K562 (cell line): ENCODE results near the gene TRMT10B. TPM values are rescaled to one million over a fixed set of nuclear protein-coding genes. Genes with fewer than 3 reads are reported as not detected.

Source experiments
- ATF7 ChIP-seq: fragments of 450-650 bp; IDR thresholded peaks from 2 replicates; pipeline ENCODE4 v1.7.1; 2014; ENCODE audit warnings: mild to moderate bottlenecking, moderate library complexity
- CBX5 ChIP-seq: IDR thresholded peaks from 2 replicates; pipeline ENCODE4 v1.6.1; 2014; ENCODE audit warnings: low read depth, borderline replicate concordance
- CREBBP ChIP-seq: IDR thresholded peaks from one replicate; pipeline ENCODE4 v1.6.1; 2012; ENCODE audit warnings: low read depth, mild to moderate bottlenecking, control low read depth, inconsistent platforms, low read length
- FOS ChIP-seq: IDR thresholded peaks from 3 replicates; pipeline ENCODE4 v1.6.1; 2011; ENCODE audit not compliant: insufficient read length; ENCODE audit errors: extremely low read depth
- HMBOX1 ChIP-seq: sonication (generic); IDR thresholded peaks from 2 replicates; pipeline ENCODE4 v1.6.1; 2016
- KLF16 ChIP-seq: IDR thresholded peaks from 2 replicates; pipeline ENCODE4 v1.6.1; 2016; ENCODE audit warnings: antibody characterized with exemption
- MECOM ChIP-seq: fragments of 250-450 bp; sonication (Bioruptor Pico); IDR thresholded peaks from 2 replicates; pipeline ENCODE4 v1.8.0; 2022; ENCODE audit warnings: inconsistent platforms
- MLX ChIP-seq, 2 experiments: fragments of 450-650 bp in 1 of 2; sonication (generic) in 1 of 2; formaldehyde crosslinking; conservative IDR thresholded peaks; 2 replicates each; pipeline versions ENCODE4 v1.4.0 to v1.8.1; 2020 to 2022; ENCODE audit warnings: mild to moderate bottlenecking in 1 of 2, missing genetic modification reagents in 1 of 2
- MXD1 ChIP-seq: fragments of 250-450 bp; sonication (Bioruptor Pico); IDR thresholded peaks from 2 replicates; pipeline ENCODE4 v1.8.0; 2021; ENCODE audit warnings: borderline replicate concordance, mild to moderate bottlenecking, moderate library complexity; ENCODE audit not compliant: poor library complexity, severe bottlenecking
- NONO ChIP-seq, 2 experiments: fragments of 200-400 bp in 1 of 2; fragments of 450-650 bp in 1 of 2; formaldehyde crosslinking in 1 of 2; IDR thresholded peaks; 2 replicates each; pipeline ENCODE4 v1.6.1; 2017; ENCODE audit warnings: low read depth in 2 of 2, mild to moderate bottlenecking in 2 of 2, moderate library complexity in 2 of 2, low read length in 1 of 2
- POLR2AphosphoS5 ChIP-seq: IDR thresholded peaks from 2 replicates; pipeline ENCODE4 v1.6.1; 2011; ENCODE audit warnings: mild to moderate bottlenecking, low read depth, low read length, moderate library complexity; ENCODE audit not compliant: control insufficient read depth, insufficient read depth
- SMARCA4 ChIP-seq: fragments of 450-650 bp; IDR thresholded peaks from 2 replicates; pipeline ENCODE4 v1.6.1; 2016
- THRB ChIP-seq: fragments of 450-650 bp; formaldehyde crosslinking; conservative IDR thresholded peaks from 2 replicates; pipeline ENCODE4 v1.4.0; 2022; ENCODE audit warnings: mild to moderate bottlenecking, missing genetic modification characterization
- ZBTB12 ChIP-seq: fragments of 250-450 bp; sonication (Bioruptor Pico); IDR thresholded peaks from 2 replicates; pipeline ENCODE4 v1.4.0; 2020
- ZBTB34 ChIP-seq: fragments of 250-450 bp; sonication (Bioruptor Pico); IDR thresholded peaks from 2 replicates; pipeline ENCODE4 v1.8.0; 2021; ENCODE audit warnings: mild to moderate bottlenecking, moderate library complexity
- ZNF282 ChIP-seq: sonication (generic); formaldehyde crosslinking; IDR thresholded peaks from 2 replicates; pipeline ENCODE4 v1.8.1; 2023; ENCODE audit warnings: missing genetic modification reagents
- ZNF311 ChIP-seq: fragments of 250-450 bp; sonication (Bioruptor Pico); IDR thresholded peaks from 2 replicates; pipeline ENCODE4 v1.4.0; 2020; ENCODE audit warnings: mild to moderate bottlenecking, moderate library complexity
- ZNF41 ChIP-seq: fragments of 250-450 bp; sonication (Bioruptor Pico); conservative IDR thresholded peaks from 2 replicates; pipeline ENCODE4 v1.4.0; 2020; ENCODE audit warnings: mild to moderate bottlenecking
- ZNF445 ChIP-seq: fragments of 250-450 bp; sonication (Bioruptor Pico); IDR thresholded peaks from 2 replicates; pipeline ENCODE4 v1.4.0; 2020; ENCODE audit warnings: low read depth, mild to moderate bottlenecking, moderate library complexity
- ZNF696 ChIP-seq: fragments of 250-450 bp; sonication (Bioruptor Pico); conservative IDR thresholded peaks from 2 replicates; pipeline ENCODE4 v1.4.0; 2020; ENCODE audit warnings: mild to moderate bottlenecking, moderate library complexity
- ZNF780A ChIP-seq: fragments of 250-450 bp; sonication (Bioruptor Pico); IDR thresholded peaks from 2 replicates; pipeline ENCODE4 v1.5.0; 2021; ENCODE audit warnings: mild to moderate bottlenecking
- ZNF785 ChIP-seq: fragments of 250-450 bp; sonication (Bioruptor Pico); IDR thresholded peaks from 2 replicates; pipeline ENCODE4 v1.4.0; 2020; ENCODE audit warnings: mild to moderate bottlenecking
- polyA plus RNA-seq, 8 experiments: library from polyadenylated mRNA; depleted of rRNA in 4 of 8; stranded (reverse) in 5 of 8; unstranded in 3 of 8; fragments of >200 nt; fragmentation: Nextera tagmentation in 2 of 8; fragmentation: Illumina TruSeq in 1 of 8; extraction: Ambion mirVana in 2 of 8; extraction: Trizol in 1 of 8; gene quantifications; 2 replicates each; pipeline versions ENCODE4 v1.2.1 to v1.2.3, GENCODE V29; 2011 to 2014; ENCODE audit warnings: inconsistent platforms in 1 of 8, missing spikeins in 1 of 8
- total RNA-seq, 7 experiments: library from RNA; depleted of rRNA in 6 of 7; stranded (reverse); fragments of >200 nt in 6 of 7; fragmentation: Illumina TruSeq in 2 of 7; extraction: Trizol in 2 of 7; gene quantifications; 2 replicates each; pipeline versions ENCODE4 v1.2.1 to v1.2.3, GENCODE V29; 2011 to 2021; ENCODE audit warnings: low replicate concordance in 1 of 7

TRMT10B gene
- total and polyA plus RNA-seq, 9 of the 15 experiments (the other 6 are each of a cell fraction or from before 2014, with no cell fraction given): 2.9 to 13.4 (median 7.0) TPM

- no peak for TF ChIP-seq ZNF282 (CRISPR knock-in tag)
- TF ChIP-seq KLF16: no peak
- TF ChIP-seq SMARCA4: no peak
- peak; percentile 38 for TF ChIP-seq MXD1 (CRISPR knock-in tag)
- 0 out of 2 replicates have a peak, but pooled peaks have one; percentile 27 for TF ChIP-seq MECOM (CRISPR knock-in tag)
- TF ChIP-seq ZNF780A (CRISPR knock-in tag): no peak
- no peak for TF ChIP-seq ZBTB34 (CRISPR knock-in tag)
- no peak for TF ChIP-seq ZNF41
- TF ChIP-seq POLR2AphosphoS5: peak; percentile 86
- TF ChIP-seq NONO (IDR thresholded peaks at IDR 0.05; ENCODE audit: low read depth in 2 of 2, low read length in 1 of 2): no peak
- TF ChIP-seq ATF7: peak; percentile 84
- TF ChIP-seq ZNF445: no peak
- TF ChIP-seq ZNF785 (CRISPR knock-in tag): no peak
- no peak for TF ChIP-seq FOS
- TF ChIP-seq MLX (CRISPR knock-in tag; conservative IDR thresholded peaks at IDR 0.05): no peak
- TF ChIP-seq ZNF696 (CRISPR knock-in tag): no peak
- 0 out of 2 replicates have a peak, but pooled peaks have one; percentile 12 for TF ChIP-seq HMBOX1
- 0 out of 2 replicates have a peak, but pooled peaks have one; percentile 27 for TF ChIP-seq CBX5
- no peak for TF ChIP-seq THRB (CRISPR knock-in tag)
- TF ChIP-seq ZBTB12: no peak
- TF ChIP-seq ZNF311 (CRISPR knock-in tag): no peak
- no peak for TF ChIP-seq CREBBP
These were observed 31.2 kb downstream of the TRMT10B start, which contains the start of gene EXOSC3 (continued) for GRCh38 chr9:37784616-37785483.
